HEK293T (cell line): ENCODE measurements around the gene KIF24.

Source experiments
- BHLHE40 ChIP-seq: fragments of 450-650 bp; IDR thresholded peaks from 2 replicates; pipeline ENCODE4 v1.6.1; 2016; ENCODE audit warnings: mild to moderate bottlenecking, moderate library complexity, borderline replicate concordance
- ELF4 ChIP-seq: fragments of 450-650 bp; IDR thresholded peaks from 2 replicates; pipeline ENCODE4 v1.6.1; 2017; ENCODE audit warnings: antibody characterized with exemption
- FOXK2 ChIP-seq: fragments of 450-650 bp; IDR thresholded peaks from 2 replicates; pipeline ENCODE4 v1.6.1; 2016; ENCODE audit warnings: mild to moderate bottlenecking
- FOXM1 ChIP-seq: fragments of 450-650 bp; IDR thresholded peaks from 2 replicates; pipeline ENCODE4 v1.6.1; 2017; ENCODE audit warnings: mild to moderate bottlenecking, borderline replicate concordance
- L3MBTL2 ChIP-seq: fragments of 450-650 bp; conservative IDR thresholded peaks from 2 replicates; pipeline ENCODE4 v1.6.1; 2016; ENCODE audit warnings: mild to moderate bottlenecking
- LEF1 ChIP-seq: fragments of 450-650 bp; IDR thresholded peaks from 2 replicates; pipeline ENCODE4 v1.6.1; 2017; ENCODE audit warnings: mild to moderate bottlenecking, borderline replicate concordance
- NFRKB ChIP-seq: fragments of 450-650 bp; IDR thresholded peaks from 2 replicates; pipeline ENCODE4 v1.6.1; 2016; ENCODE audit warnings: mild to moderate bottlenecking, moderate library complexity
- PKNOX1 ChIP-seq: fragments of 450-650 bp; IDR thresholded peaks from 2 replicates; pipeline ENCODE4 v1.6.1; 2016
- SP1 ChIP-seq: fragments of 450-650 bp; IDR thresholded peaks from 2 replicates; pipeline ENCODE4 v1.6.1; 2017
- SUZ12 ChIP-seq: fragments of 450-650 bp; IDR thresholded peaks from 2 replicates; pipeline ENCODE4 v1.6.1; 2016; ENCODE audit warnings: mild to moderate bottlenecking
- TARDBP ChIP-seq: fragments of 450-650 bp; IDR thresholded peaks from 2 replicates; pipeline ENCODE4 v1.6.1; 2016
- ZNF384 ChIP-seq: fragments of 450-650 bp; IDR thresholded peaks from 2 replicates; pipeline ENCODE4 v1.6.1; 2016

- TF ChIP-seq FOXM1 (no peak), SP1 (no peak), ELF4 (no peak), SUZ12 (no peak), NFRKB (no peak), TARDBP (no peak), L3MBTL2 (no peak), FOXK2 (no peak), BHLHE40 (no peak), PKNOX1 (no peak), ZNF384 (no peak), LEF1 (no peak)
Measured at GRCh38 chr9:34326690-34327089, 2.4 kb downstream of the KIF24 start.
